Measurements from ENCODE around the gene ORM2.

- TF ChIP-seq SIN3A (IDR thresholded peaks at IDR 0.05; ENCODE audit: borderline replicate concordance, insufficient read depth, low read length): no peak
- no peak for TF ChIP-seq REST (IDR thresholded peaks at IDR 0.05; ENCODE audit: insufficient read depth in 1 of 2, low read depth in 2 of 2, low read length in 2 of 2)
- no peak for TF ChIP-seq POLR2AphosphoS5 (IDR thresholded peaks at IDR 0.05; ENCODE audit: low read depth, low read length)
Observed at GRCh38 chr9:114339130-114339908, 9.7 kb downstream of the ORM2 start.

Data from PFSK-1 (cell line).